Fibroblast of peridontal ligament (primary cell): ENCODE measurements around the gene PCDHGC4.

Experiments used
- DNase-seq: peaks from one replicate; pipeline ENCODE4 v3.0.0-alpha.2; 2010; ENCODE audit errors: extremely low read depth

PCDHGC4 gene

DNA sequence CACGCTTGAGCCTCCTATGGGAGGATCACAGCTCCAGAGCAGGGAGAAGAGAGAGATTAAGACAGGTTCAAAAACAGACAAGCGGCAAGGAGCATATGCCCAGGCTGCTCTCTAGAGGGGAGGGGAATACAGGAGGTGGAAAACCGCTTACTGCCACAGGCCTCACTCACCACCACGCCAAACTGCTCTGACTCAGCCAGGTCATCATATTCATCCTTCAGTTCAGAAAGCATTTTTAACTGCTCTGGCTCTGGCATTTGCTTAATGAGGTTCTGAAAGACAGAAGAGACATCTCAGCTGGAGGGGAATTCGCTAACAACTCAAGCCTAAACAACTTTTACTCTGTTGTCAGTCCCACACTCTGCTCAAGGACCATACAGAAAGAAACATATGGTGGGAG, 44.2 kb downstream of the PCDHGC4 start:
- DNase-seq = peak; percentile 76

DNA sequence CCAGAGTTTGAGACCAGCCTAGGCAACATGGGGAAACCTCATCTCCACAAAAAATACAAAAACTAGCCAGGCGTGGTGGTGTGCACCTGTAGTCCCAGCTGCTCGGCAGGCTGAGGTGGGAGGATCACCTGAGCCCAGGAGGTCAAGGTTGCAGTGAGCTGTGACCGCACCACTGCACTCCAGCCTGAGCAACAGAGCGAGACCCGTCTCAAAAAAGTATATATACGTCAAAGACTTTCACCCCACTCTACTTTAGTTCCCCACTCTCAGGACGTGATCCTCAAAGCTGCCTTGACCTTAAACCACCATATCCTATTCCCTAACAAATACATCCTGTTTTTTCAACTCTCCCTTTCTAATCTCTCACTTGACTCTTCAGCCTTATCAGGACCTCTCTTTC, 45.0 kb downstream of the PCDHGC4 start:
- no peak for DNase-seq

DNA sequence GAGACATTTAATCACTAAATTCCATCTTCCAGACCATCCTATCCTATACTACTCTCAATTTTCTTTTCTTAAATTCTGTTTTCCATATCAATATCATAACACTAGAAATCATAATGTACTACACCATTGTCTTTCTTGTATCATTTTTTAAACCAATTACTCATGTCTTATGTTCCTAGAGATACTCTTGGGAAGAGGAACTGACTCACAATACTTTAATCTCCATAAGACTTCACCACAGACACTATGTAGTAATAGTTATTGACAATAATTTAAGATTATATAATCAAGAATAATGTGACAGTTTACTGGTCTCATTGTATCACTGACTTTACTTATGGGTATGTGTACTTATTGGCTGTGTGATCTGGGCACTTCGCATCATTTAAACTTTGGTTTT, 47.9 kb downstream of the PCDHGC4 start:
- DNase-seq = no peak

- DNase-seq = no peak
These were observed 49.1 kb downstream of the PCDHGC4 start for GRCh38 chr5:141533897-141534296.

DNA sequence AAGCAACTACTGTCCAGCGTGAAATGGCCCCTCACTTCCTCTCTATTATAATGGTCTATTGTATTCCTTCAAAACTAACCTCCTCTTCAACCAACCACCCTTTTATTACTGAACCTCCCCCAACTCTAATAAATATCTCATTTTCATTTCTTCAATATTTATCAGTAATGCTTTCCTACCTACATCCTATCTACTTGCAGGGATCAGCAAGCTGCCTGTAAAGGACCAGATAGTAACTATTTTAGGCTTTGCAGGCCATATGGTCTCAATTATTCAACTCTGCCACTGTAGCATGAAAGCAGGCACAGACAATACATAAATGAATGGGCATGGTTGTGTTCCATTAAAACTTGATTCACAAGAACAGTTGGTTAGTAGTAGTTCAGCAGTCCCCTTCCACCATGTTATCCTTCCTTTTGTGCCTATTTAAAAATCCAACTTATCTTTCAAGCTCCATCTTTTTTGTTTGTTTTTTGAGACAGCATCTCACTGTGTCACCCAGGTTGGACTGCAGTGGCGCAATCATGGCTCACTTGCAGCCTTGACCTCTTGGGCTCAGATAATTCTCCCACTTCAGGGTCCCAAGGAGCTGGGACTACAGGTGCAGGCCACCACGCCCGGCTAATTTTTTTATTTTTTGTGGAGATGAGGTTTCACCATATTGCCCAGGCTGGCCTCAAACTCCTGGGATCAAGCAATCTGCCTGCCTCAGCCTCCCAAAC, 49.8 kb downstream of the PCDHGC4 start:
- no peak for DNase-seq
